ENCODE results near the gene METTL9.
"Not testable (repeated sequence)": the region's sequence is repeated elsewhere in the genome, so short reads cannot be mapped to it uniquely, and the experiment has no call there.

The METTL9 gene

DNA sequence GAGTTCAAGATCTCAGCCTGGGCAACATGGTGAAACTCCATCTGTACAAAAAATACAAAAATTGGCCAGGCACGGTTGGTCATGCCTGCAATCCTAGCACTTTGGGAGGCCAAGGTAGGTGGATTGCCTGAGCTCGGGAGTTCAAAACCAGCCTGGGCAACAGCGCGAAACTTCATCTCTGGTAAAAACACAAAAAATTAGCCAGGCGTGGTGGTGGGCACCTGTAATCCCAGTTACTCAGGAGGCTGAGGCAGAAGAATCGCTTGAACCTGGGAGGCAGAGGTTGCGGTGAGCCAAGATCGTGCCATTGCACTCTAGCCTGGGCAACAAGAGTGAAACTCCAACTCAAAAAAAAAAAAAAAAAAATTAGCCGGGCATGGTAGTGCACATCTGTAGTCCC, 25.9 kb upstream of the METTL9 start:
- not testable (repeated sequence) for DNase-seq (ENCODE audit: low read depth in 2 of 2)

DNA sequence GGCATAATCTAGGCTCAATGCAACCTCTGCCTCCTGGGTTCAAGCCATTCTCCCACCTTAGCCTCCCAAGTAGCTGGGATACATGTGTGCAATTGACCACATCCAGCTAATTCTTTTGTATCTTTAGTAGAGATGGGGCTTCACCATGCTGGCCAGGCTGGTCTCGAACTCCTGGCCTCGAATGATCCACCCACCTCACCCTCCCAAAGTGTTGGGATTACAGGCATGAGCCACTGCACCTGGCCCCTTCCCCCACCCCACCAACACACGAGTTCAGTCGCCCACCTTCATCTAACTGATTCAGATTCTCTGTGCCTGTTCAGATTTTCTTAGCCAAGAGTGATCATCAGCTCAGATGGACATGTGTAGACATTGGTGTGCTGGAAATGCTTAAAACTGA, 25.0 kb upstream of the METTL9 start:
- no peak for DNase-seq (ENCODE audit: low read depth in 2 of 2)

DNA sequence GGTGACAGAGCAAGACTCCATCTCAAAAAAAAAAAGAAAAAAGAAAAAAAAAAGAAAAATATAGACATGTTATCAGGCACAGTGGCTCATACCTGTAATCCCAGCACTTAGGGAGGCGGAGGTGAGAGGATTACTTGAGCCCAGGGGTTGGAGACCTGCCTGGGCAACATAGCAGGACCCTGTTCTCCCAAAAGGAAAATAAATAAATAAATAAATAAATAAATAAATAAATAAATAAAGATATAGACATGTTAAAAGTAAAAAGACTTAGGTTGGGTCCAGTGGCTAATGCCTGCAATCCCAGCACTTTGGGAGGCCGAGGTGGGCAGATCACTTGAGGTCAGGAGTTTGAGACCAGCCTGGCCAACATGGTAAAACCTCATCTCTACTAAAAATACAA, 23.1 kb upstream of the METTL9 start:
- not testable (repeated sequence) for DNase-seq (ENCODE audit: low read depth in 2 of 2)

DNA sequence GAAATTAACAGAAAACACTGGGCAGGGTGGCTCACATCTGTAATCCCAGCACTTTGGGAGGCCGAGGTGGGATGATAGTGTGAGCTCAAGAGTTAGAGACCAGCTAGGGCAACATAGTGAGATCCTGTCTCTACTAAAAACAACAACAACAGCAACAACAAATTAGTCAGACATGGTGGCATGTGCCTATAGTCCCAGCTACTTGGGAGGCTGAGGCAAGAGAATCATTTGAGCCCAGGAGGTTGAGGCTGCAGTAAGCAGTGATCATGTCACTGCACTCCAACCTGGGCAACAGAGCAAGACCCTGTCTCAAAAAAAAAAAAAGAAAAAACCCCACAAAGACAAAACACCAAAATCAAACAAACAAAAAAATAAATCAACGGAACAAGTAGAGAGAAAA, 21.9 kb upstream of the METTL9 start:
- not testable (repeated sequence) for DNase-seq (ENCODE audit: low read depth in 2 of 2)

DNA sequence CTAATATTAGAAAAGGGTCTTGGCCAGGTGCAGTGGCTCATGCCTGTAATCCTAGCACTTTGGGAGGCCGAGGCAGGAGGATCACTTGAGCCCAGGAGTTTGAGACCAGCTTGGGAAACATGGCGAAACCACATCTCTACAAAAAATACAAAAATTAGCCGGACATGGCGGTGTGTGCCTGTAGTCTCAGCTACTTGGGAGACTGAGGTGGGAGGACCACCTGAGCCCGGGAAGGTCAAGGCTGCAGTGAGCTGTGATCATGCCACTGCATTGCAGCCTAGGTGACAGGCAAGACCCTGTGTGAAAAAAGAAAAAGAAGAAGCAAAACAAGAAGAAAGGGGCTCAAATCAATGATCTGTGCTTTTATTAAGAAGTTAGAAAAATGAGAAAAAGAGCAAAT, 21.1 kb upstream of the METTL9 start:
- DNase-seq (ENCODE audit: low read depth in 2 of 2), result not testable (repeated sequence)

DNA sequence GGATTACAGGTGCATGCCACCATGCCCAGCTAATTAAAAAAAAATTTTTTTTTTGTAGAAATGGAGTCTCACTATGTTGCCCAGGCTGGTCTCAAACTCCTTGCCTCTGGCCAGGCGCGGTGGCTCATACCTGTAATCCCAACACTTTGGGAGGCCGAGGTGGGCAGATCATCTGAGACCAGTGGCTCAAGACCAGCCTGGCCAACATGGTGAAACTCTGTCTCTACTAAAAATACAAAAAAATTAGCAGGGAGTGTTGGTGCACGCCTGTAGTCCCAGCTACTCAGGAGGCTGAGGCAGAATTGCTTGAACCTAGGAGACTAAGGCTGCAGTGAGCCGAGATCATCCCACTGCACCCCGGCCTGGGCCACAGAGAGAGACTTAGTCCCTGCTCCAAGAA, 19.2 kb upstream of the METTL9 start:
- DNase-seq (ENCODE audit: low read depth in 2 of 2), result not testable (repeated sequence)

DNA sequence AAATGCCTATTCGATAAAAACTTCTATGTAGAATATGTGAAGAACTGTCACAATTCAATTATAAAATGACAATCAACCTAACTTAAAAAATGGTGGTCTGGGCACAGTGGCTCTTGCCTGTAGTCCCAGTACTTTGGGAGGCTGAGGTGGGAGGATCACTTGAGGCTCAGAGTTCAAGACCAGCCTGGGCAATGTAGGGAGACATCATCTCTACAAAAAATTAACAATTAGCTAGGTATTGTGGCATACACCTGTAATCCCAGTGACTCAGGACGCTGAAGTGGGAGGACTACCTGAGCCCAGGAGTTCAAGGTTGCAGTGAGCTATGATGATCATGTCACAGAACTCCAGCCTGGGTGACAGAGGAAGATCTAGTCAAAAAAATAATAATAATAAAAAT, 18.6 kb upstream of the METTL9 start:
- DNase-seq (ENCODE audit: low read depth in 2 of 2), result no peak

DNA sequence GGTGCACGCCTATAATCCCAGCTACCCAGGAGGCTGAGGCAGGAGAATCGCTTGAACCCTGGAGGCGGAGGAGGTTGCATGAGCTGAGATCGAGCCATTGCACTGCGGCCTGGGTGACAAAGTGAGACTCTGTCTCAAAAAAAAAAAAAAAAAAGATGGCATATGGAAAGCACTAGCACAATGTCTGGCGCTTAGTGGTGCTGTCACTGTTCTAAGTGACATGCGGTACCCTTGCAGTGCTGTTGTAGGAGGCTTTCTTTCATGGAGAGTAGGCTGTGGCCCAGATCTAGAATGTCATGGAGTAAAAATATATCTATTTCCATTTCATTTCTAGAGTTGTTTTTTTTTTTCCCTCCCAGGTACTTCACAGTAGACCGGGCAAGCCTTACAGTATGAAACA, 14.6 kb upstream of the METTL9 start:
- no peak for DNase-seq (ENCODE audit: low read depth in 2 of 2)

DNA sequence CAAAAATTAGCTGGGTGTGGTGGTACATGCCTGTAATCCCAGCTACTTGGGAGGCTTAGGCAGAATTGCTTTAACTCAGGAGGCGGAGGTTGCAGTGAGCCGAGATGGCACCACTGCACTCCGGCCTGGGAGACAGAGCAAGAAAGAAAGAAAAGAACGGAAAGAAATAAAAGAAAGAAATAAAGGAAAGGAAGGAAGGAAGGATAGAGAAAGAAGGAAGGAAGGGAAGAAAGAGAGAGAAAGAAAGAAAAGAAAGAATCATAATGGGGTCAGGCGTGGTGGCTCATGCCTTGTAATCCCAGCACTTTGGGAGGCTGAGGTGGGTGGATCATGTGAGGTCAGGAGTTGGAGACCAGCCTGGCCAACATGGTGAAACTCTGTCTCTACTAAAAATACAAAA, 10.8 kb upstream of the METTL9 start:
- not testable (repeated sequence) for DNase-seq (ENCODE audit: low read depth in 2 of 2)

DNA sequence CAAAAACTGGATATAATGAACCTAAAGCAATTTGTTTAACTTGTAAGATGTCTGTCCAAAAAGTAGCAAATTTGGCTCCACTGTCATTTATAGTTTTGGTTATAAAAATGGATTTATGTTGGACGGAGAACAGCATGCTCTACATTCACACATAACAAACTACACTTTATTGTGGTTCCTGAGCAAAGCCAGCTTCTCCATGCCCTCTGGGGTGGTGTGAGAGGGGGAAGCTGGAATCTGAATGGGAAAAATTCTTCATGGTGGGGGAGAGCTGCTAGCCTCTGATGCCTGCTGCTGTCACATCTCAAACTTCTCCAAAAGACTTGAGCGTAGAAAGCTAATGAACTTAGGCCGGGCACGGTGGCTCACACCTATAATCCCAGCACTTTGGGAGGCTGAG, 9.8 kb upstream of the METTL9 start:
- no peak for DNase-seq (ENCODE audit: low read depth in 2 of 2)

DNA sequence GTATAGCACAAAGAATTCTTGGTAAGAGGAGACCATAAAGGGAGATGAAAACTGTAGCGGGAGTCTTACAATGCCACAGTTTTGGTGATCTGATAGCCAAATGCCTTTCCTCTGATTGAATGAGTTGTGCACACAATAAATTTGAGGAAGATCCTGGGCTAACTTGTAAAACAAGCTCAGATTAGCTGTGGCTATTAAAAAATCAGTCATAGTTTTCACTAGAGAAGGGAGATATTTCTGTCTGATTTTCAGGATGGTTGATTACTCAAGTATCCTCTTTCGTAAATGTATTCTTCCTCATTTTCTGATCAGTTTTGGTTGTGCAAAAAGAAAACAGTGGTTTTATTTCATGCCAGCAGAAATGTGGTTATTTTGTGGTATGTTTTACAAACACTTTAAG, 9.1 kb upstream of the METTL9 start:
- DNase-seq (ENCODE audit: low read depth in 2 of 2), result no peak

DNA sequence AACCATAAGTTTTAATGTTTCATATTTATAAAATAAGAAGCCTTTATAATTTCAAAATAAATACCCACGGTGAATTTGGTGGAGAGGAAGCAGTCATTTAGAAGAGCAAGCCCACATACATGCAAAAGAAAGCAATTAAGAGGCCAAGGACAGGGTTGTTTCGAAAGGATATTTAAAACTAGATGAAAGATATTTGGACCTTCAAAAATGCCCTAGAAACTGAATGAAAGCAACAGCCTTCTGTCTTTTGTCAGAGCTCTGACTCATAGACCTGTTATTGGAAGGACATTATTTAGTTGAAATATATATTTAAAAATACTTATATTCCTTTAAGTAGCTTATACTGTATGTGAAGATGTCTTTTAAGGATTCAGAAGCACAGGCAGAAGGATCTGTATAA, 8.6 kb upstream of the METTL9 start:
- DNase-seq (ENCODE audit: low read depth in 2 of 2), result no peak

DNA sequence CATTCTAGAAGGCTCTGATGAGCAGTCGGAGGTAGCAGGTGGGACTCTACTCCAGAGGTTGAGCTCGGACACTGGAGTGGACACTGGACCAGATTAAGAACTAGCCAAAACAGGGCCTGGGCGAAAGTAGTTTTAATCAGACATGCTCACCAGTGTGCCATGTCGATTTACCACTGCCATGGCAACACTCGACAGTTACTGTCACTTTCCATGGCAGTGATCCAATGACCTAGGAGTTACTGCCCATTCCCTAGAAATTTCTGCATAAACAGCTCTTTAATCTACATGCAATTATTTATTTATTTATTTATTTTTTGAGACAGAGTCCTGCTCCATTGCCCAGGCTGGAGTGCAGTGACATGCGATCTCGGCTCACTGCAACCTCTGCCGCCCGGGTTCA, 7.2 kb upstream of the METTL9 start:
- DNase-seq (ENCODE audit: low read depth in 2 of 2), result no peak

DNA sequence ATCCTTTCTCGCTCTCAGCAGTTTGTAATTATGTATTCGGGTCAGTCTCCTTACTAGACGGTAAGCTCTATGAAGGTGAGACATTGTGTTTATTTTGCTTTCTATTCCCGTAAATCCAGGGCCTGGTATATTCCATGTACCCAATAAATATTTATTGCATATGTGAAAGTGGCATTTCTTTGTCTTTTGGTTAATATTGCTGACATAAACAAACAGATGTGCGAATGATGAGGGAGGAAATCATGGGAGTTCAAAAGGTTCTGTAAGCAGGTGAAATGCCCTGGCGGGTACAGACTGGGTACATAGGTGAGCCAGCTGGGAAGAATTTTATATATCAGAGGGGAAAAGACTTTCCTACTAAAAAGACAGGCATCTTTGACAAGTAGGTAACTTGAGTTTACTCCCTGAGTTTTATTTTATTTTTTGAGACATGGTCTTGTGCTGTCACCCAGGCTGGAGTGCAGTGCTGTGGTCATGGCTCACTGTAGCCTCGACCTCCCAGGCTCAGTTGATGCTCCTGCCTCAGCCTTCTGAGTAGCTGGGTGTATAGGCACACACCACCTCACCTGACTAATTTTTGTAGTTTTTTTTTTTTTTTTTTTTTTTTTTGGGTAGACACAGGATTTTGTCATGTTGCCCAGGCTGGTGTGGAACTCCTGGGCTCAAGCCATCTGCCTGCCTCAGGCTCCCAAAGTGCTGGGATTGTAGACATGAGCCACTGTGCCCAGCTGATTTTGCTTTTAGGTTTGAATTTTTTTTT, 5.7 kb upstream of the METTL9 start:
- no peak for DNase-seq (ENCODE audit: low read depth in 2 of 2)

DNA sequence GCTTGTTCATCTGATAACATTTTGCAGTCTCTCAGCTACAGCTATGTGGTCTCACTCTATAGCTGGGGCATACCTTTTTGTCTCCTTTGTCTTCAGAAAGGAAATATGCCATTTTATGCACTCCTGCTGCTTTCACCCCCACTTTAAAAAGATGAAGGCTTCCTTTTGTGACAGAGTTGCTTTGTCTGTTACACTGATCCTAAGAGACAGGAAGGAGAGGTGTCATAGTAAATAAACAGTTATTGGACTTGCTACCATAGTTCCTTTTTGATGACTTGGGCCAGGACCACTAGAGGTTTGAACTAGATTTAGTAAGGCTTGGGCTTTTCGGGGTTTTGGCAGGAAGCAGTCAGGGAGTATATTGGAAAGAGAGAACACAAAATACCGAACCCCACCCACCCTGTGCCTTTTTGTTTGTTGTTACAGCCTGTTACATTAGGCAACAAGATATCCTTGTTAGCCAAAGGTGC, 1.8 kb upstream of the METTL9 start:
- no peak for DNase-seq (ENCODE audit: low read depth in 2 of 2)

DNA sequence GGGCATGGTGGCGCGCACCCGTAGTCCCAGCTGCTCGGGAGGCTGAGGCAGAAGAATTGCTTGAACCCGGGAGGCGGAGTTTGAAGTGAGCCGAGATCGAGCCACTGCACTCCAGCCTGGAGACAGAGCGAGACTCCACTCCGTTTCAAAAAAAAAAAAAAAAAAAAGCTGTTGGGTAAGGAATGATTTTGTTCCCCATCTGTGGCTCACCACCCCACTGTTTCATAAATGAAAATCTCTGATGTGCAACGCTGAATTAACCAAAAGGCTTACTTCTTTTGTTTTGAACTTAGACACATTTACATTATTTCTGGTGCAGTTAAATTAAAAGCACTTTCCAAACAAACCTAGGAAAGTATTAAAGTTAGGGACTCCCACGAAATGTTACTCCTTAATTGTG, 1.2 kb upstream of the METTL9 start:
- no peak for DNase-seq (ENCODE audit: low read depth in 2 of 2)

DNA sequence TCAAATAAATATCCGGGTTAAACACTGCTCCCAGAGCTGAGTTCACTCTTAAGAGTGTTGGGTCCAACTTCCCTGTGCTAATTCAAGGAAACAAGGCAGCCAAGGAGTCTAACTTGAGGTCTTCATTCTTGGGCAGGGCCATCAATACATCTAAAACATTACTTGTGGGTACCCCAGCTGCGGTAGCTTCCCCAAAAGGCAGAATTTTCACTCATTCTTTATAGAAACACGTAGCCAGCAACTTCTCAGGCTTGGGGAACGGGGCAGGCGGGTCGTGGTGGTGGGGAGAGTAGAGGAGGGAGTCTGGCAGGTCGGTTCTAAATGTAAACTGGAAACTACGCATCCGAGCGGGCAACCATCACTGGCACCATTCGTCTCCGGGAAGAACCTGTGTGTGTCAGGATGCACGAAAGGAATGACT, 666 bp upstream of the METTL9 start:
- DNase-seq (ENCODE audit: low read depth in 2 of 2), result no peak

DNA sequence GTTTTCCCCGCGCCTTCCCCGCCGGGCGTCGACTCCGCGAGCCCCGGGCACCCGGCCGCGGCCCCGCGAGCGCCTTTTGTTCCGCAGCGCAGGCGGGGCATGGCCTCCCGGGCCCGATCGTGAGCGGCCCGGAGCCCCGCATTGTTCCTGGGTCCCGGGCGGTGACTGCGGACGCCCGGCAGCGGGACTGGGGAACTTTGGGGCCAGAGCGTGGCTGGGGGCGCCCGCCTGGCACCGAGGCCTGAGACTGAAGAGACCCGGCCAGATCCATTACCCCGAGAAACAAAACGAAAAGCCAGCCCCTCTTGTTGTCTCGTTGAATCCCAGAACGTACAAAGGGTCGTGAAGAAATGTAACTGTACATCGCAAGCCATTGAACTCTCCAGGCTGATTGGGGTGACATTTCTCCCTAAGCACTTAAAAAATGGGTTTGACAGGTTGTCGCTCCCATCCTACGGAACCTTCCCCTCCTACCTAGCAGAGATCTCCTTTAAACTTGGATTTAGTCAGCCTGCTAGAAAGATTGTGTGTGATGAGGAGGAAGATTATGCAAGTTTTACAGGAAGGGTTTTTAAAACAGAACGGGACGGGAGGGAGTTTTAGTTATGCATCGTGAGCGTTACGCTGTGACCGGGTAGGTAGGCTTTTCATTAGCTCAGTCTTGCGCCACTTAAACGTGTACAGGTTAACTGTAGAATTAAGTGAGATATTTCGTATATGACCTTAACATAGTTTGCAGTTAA, 825 bp downstream of the METTL9 start:
- DNase-seq (ENCODE audit: low read depth in 2 of 2), result no peak

DNA sequence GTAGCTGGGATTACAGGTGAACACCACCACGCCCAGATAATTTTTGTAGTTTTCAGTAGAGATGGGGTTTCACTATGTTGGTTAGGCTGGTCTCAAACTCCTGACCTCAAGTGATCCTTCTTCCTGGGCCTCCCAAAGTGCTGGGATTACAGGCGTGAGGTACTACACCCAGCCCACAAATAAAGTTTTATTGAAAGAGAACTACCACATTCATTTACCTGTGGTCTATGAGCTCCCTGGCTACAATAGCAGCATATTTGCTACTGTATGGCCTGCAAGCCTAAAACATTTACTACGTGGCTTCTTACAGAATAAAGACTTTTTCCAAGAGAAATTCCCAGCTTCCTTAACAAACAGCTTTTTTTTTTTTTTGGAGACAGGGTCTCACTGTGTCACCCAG, 3.4 kb downstream of the METTL9 start:
- no peak for DNase-seq (ENCODE audit: low read depth in 2 of 2)

DNA sequence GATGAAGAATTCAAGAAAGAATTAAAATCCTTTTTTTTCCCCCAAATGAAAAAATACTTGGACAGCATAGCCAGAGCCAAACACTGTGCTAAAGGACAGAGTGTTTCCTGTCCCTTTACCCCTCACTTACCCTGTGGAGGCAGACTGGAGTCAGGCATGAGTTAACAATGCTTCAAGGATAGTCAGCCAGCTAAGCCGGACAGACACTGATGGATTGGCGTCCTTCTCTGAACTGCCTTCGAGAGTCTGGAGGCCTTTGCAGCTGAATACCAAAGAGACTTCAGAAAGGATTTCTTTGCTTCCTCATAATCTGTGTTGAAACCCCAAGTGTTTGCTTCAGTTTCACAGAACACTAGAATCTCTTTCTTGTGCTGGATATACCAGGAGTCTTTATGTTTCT, 4.6 kb downstream of the METTL9 start:
- DNase-seq (ENCODE audit: low read depth in 2 of 2), result no peak

DNA sequence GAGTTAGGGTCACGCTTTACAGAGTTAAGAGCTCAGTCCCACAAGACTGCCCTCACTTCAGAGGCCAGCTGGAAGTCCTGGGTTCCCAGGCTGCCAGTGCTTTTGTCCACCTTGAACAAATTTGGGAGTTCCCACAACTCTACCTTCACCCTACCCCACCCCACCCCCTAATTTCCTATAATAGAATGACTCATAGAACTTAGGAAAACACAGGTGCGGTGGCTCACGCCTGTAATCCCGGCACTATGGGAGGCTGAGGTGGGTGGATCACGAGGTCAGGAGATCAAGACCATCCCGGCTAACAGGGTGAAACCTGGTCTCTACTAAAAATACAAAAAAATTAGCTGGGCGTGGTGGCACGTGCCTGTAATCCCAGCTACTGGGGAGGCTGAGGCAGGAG, 6.5 kb downstream of the METTL9 start:
- not testable (repeated sequence) for DNase-seq (ENCODE audit: low read depth in 2 of 2)

DNA sequence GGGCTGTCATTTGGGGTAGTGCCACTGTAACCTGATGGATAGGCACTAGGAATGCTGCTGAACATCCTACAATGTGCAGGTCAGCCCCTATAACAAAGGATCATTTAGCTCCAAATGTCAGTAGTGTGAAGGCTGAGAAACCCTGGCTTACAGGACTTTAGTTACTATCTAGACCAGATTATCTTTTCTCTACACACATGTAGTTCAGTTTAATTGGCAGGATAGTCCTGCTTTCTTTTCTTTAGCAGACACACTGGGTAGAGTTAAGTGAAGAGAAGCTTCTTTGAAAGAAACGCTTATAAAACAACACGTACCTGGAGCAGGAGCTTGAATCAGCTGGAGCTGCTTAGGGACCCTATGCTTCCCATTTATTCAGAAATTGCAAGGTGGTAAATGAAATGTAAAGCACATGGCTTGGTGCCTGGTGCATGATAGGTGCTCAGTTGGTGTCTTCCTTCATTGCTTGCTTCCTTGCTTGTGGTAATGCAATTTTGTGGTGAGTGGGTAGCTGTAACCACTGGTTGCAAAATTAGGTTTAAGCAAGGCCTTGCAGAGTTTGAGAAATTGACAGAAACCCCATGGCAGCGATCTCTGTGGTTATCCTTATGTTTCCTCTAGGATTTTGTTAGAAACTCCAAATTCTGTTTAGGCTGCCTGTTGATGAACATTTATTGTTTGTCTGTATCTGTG, 9.4 kb downstream of the METTL9 start:
- DNase-seq (ENCODE audit: low read depth in 2 of 2), result no peak

All from stimulated activated CD8-positive, alpha-beta memory T cell treated with anti-CD3 and anti-CD28 coated beads, Interleukin-2, amount 100 ng/mL, for 48 hours (primary cell).